ENCODE data around the gene CIART. TPM values are rescaled to one million over a fixed set of nuclear protein-coding genes. Genes with fewer than 3 reads are reported as not detected.

The CIART gene
- total and polyA plus RNA-seq, 2 donors (not counting 3 experiments of a cell fraction or from before 2014, with no cell fraction given), result 2.4 to 4.3 TPM

GRCh38 chr1:150320667-150320978, 38.3 kb downstream of the CIART start:
- Histone ChIP-seq H3K27me3 (ENCODE audit: control insufficient read depth in 2 of 2, insufficient read depth in 2 of 2, low read length in 2 of 2) (no peaks in the 10 kb centered on the region), H3K4me2 (ENCODE audit: insufficient read depth, low read length) (peak overlapping the region; percentile 32), H3K9ac (replicated peaks; ENCODE audit: extremely low read depth, insufficient read depth, low read length) (peak overlapping the region; percentile 63), H3K27ac (ENCODE audit: insufficient read depth, low read depth, low read length) (peak overlapping the region; percentile 62), H3K9me3 (replicated peaks; ENCODE audit: control insufficient read depth, insufficient read depth, low read length) (no peaks in the 10 kb centered on the region), H4K20me1 (replicated peaks; ENCODE audit: control insufficient read depth, extremely low read depth, insufficient read depth, low read length) (no peaks in the 10 kb centered on the region), H3K4me1 (ENCODE audit: control insufficient read depth, extremely low read depth, insufficient read depth, low read length) (peaks cover 7% of the 10 kb centered on the region), H3K79me2 (ENCODE audit: control insufficient read depth, insufficient read depth, low read length) (peaks cover 38% of the 10 kb centered on the region), H3K36me3 (ENCODE audit: control insufficient read depth in 2 of 2, extremely low read depth in 1 of 2, insufficient read depth in 2 of 2, low read length in 2 of 2) (peaks cover 4 to 9% of the 10 kb centered on the region in 2 experiments), H3K9me1 (replicated peaks; ENCODE audit: control insufficient read depth, extremely low read depth, insufficient read depth, low read length) (no peaks in the 10 kb centered on the region), H2AFZ (ENCODE audit: low read depth, low read length) (peak overlapping the region; percentile 81), H3K4me3 (replicated peaks in 1 of 3; ENCODE audit: insufficient read depth in 1 of 3, low read depth in 1 of 3, low read length in 3 of 3) (peak overlapping the region in 2 of 3 experiments; percentile 68 to 88)
- intact Hi-C loops (cut with micrococcal nuclease), result loop anchor here (1.0 to 2.0 kb wide), 2 partner anchors 39 to 44 kb away; partner anchors contain the start of gene RPRD2
- FAIRE-seq (no peak), DNase-seq (ENCODE audit: low read depth, low spot score) (peak; percentile 54)
- BruUV-seq (replicated peaks), result no TSS peak
- ChIA-PET CTCF (interaction anchor here (1.1 kb wide), 1 partner anchor 65 kb away, joined by 5 read pairs; no protein-coding TSS in a partner anchor), POLR2A (interaction anchor here (1.0 kb wide), 1 partner anchor 50 kb away, joined by 10 read pairs; no protein-coding TSS in a partner anchor)
- dilution Hi-C loops (cut with MboI; ENCODE audit: extremely low pct_ligation_motif_present, low sequenced_read_pairs), result no loop called here
- TF ChIP-seq EZH2 (IDR thresholded peaks at IDR 0.05; ENCODE audit: borderline replicate concordance, low read depth, low read length, severe bottlenecking) (no peak), MAX (IDR thresholded peaks at IDR 0.05; ENCODE audit: insufficient read depth, insufficient read length) (no peak), GATA2 (IDR thresholded peaks at IDR 0.05; ENCODE audit: insufficient read depth, insufficient read length, low read depth, low read length) (no peak), POLR2AphosphoS5 (IDR thresholded peaks at IDR 0.05; ENCODE audit: insufficient read depth, low read depth, low read length) (no peak), POLR2A (IDR thresholded peaks at IDR 0.05; ENCODE audit: low read depth, low read length) (no peak)

- Histone ChIP-seq H3K79me2 (ENCODE audit: control insufficient read depth, insufficient read depth, low read length) (peaks cover 44% of the 10 kb centered on the region), H4K20me1 (replicated peaks; ENCODE audit: control insufficient read depth, extremely low read depth, insufficient read depth, low read length) (no peaks in the 10 kb centered on the region), H3K9me3 (replicated peaks; ENCODE audit: control insufficient read depth, insufficient read depth, low read length) (no peaks in the 10 kb centered on the region), H3K36me3 (ENCODE audit: control insufficient read depth in 2 of 2, extremely low read depth in 1 of 2, insufficient read depth in 2 of 2, low read length in 2 of 2) (peaks cover 10 to 12% of the 10 kb centered on the region in 2 experiments), H3K4me1 (ENCODE audit: control insufficient read depth, extremely low read depth, insufficient read depth, low read length) (peaks cover 7% of the 10 kb centered on the region), H3K9me1 (replicated peaks; ENCODE audit: control insufficient read depth, extremely low read depth, insufficient read depth, low read length) (no peaks in the 10 kb centered on the region), H3K9ac (replicated peaks; ENCODE audit: extremely low read depth, insufficient read depth, low read length) (peak overlapping the region; percentile 63), H3K4me2 (ENCODE audit: insufficient read depth, low read length) (peak overlapping the region; percentile 89), H3K27ac (ENCODE audit: insufficient read depth, low read depth, low read length) (peak overlapping the region; percentile 62), H3K27me3 (ENCODE audit: control insufficient read depth in 2 of 2, insufficient read depth in 2 of 2, low read length in 2 of 2) (no peaks in the 10 kb centered on the region), H3K4me3 (replicated peaks in 1 of 3; ENCODE audit: insufficient read depth in 1 of 3, low read depth in 1 of 3, low read length in 3 of 3) (peak overlapping the region; percentile 68 to 88 (median 68)), H2AFZ (ENCODE audit: low read depth, low read length) (peak overlapping the region; percentile 27)
- no peak for TF ChIP-seq JUN (IDR thresholded peaks at IDR 0.05; ENCODE audit: borderline replicate concordance, insufficient read depth, insufficient read length, low read depth)
- no peak for TF ChIP-seq POLR2AphosphoS5 (IDR thresholded peaks at IDR 0.05; ENCODE audit: insufficient read depth, low read depth, low read length)
- TF ChIP-seq POLR2A (IDR thresholded peaks at IDR 0.05; ENCODE audit: low read depth, low read length), result no peak
- TF ChIP-seq GATA2 (IDR thresholded peaks at IDR 0.05; ENCODE audit: insufficient read depth, insufficient read length, low read depth, low read length), result no peak
- no peak for TF ChIP-seq MYC (IDR thresholded peaks at IDR 0.05; ENCODE audit: low read depth, low read length)
- no peak for TF ChIP-seq MAX (IDR thresholded peaks at IDR 0.05; ENCODE audit: insufficient read depth, insufficient read length)
- TF ChIP-seq FOS (IDR thresholded peaks at IDR 0.05; ENCODE audit: borderline replicate concordance, insufficient read depth, low read length), result no peak
- TF ChIP-seq CTCF (IDR thresholded peaks at IDR 0.05; ENCODE audit: extremely low read depth in 1 of 2, insufficient read depth in 1 of 2, low read depth in 1 of 2, low read length in 2 of 2), result no peak
- no peak for TF ChIP-seq EZH2 (IDR thresholded peaks at IDR 0.05; ENCODE audit: borderline replicate concordance, low read depth, low read length, severe bottlenecking)
- BruUV-seq (replicated peaks), result no TSS peak
- dilution Hi-C loops (cut with MboI; ENCODE audit: extremely low pct_ligation_motif_present, low sequenced_read_pairs) (no loop called here), intact Hi-C loops (cut with micrococcal nuclease) (loop anchor here (1.0 to 2.0 kb wide), 4 partner anchors 28 to 66 kb away; partner anchors contain the start of genes APH1A, MRPS21 and RPRD2)
- FAIRE-seq (no peak), DNase-seq (ENCODE audit: low read depth, low spot score) (no peak)
- ChIA-PET POLR2A (interaction anchor here (0.5 to 0.6 kb wide), 2 partner anchors 15 to 20 kb away, joined by 4 read pairs; no protein-coding TSS in a partner anchor), CTCF (interaction anchor here (1.1 kb wide), 1 partner anchor 66 kb away, joined by 5 read pairs; no protein-coding TSS in a partner anchor)
Observed at GRCh38 chr1:150321826-150322166, 39.4 kb downstream of the CIART start.
